GM18858 (cell line): ENCODE measurements around the gene NLRC5.
"Not testable (repeated sequence)": the region's sequence is repeated elsewhere in the genome, so short reads cannot be mapped to it uniquely, and the experiment has no call there.

Experiments used
- ATAC-seq: cut with Tn5 transposase; IDR thresholded peaks from one replicate; pipeline ENCODE4 v1.9.1; 2021; ENCODE audit not compliant: unreplicated experiment

Gene NLRC5

GRCh38 chr16:56998861-56999260, 9.5 kb downstream of the NLRC5 start:
- ATAC-seq, result no peak

- no peak for ATAC-seq
These were observed 10.3 kb downstream of the NLRC5 start for GRCh38 chr16:56999409-57000270.

- ATAC-seq, result no peak
These were observed 11.1 kb downstream of the NLRC5 start for GRCh38 chr16:57000271-57001025.

GRCh38 chr16:57001026-57001679, 11.8 kb downstream of the NLRC5 start:
- no peak for ATAC-seq

- no peak for ATAC-seq
These were observed 14.4 kb downstream of the NLRC5 start for GRCh38 chr16:57003439-57004386.

- no peak for ATAC-seq
These were observed 15.3 kb downstream of the NLRC5 start for GRCh38 chr16:57004387-57005250.

GRCh38 chr16:57005597-57005996, 16.2 kb downstream of the NLRC5 start:
- not testable (repeated sequence) for ATAC-seq

- no peak for ATAC-seq
These were observed 17.7 kb downstream of the NLRC5 start for GRCh38 chr16:57007050-57007449.

- no peak for ATAC-seq
These were observed 18.2 kb downstream of the NLRC5 start for GRCh38 chr16:57007530-57007929.

- ATAC-seq, result no peak
These were observed 19.1 kb downstream of the NLRC5 start for GRCh38 chr16:57008440-57008839.

GRCh38 chr16:57009643-57010170, 20.4 kb downstream of the NLRC5 start:
- ATAC-seq, result no peak

- no peak for ATAC-seq
These were observed 23.0 kb downstream of the NLRC5 start for GRCh38 chr16:57012353-57012752.

GRCh38 chr16:57013229-57013628, 23.9 kb downstream of the NLRC5 start:
- ATAC-seq, result no peak

- ATAC-seq, result no peak
These were observed 24.5 kb downstream of the NLRC5 start for GRCh38 chr16:57013902-57014301.

GRCh38 chr16:57016301-57016700, 26.9 kb downstream of the NLRC5 start:
- ATAC-seq, result no peak

- no peak for ATAC-seq
These were observed 27.5 kb downstream of the NLRC5 start for GRCh38 chr16:57016831-57017230.

GRCh38 chr16:57017251-57017650, 27.9 kb downstream of the NLRC5 start:
- ATAC-seq, result no peak

GRCh38 chr16:57019746-57020145, 30.4 kb downstream of the NLRC5 start:
- no peak for ATAC-seq

GRCh38 chr16:57020651-57021050, 31.3 kb downstream of the NLRC5 start:
- no peak for ATAC-seq
